Mammary microvascular endothelial cell (primary cell): Measurements from ENCODE around the gene CREBRF. TPM values are rescaled to one million over a fixed set of nuclear protein-coding genes. Genes with fewer than 3 reads are reported as not detected.

ENCODE experiments used
- total RNA-seq: library from RNA; depleted of rRNA; stranded (reverse); fragments of >200 nt; gene quantifications from 2 replicates; pipeline ENCODE4 v1.2.3, GENCODE V29; 2015

CREBRF gene, protein sequence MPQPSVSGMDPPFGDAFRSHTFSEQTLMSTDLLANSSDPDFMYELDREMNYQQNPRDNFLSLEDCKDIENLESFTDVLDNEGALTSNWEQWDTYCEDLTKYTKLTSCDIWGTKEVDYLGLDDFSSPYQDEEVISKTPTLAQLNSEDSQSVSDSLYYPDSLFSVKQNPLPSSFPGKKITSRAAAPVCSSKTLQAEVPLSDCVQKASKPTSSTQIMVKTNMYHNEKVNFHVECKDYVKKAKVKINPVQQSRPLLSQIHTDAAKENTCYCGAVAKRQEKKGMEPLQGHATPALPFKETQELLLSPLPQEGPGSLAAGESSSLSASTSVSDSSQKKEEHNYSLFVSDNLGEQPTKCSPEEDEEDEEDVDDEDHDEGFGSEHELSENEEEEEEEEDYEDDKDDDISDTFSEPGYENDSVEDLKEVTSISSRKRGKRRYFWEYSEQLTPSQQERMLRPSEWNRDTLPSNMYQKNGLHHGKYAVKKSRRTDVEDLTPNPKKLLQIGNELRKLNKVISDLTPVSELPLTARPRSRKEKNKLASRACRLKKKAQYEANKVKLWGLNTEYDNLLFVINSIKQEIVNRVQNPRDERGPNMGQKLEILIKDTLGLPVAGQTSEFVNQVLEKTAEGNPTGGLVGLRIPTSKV
- total RNA-seq = 6.8 and 7.2 TPM in 2 replicates

DNA sequence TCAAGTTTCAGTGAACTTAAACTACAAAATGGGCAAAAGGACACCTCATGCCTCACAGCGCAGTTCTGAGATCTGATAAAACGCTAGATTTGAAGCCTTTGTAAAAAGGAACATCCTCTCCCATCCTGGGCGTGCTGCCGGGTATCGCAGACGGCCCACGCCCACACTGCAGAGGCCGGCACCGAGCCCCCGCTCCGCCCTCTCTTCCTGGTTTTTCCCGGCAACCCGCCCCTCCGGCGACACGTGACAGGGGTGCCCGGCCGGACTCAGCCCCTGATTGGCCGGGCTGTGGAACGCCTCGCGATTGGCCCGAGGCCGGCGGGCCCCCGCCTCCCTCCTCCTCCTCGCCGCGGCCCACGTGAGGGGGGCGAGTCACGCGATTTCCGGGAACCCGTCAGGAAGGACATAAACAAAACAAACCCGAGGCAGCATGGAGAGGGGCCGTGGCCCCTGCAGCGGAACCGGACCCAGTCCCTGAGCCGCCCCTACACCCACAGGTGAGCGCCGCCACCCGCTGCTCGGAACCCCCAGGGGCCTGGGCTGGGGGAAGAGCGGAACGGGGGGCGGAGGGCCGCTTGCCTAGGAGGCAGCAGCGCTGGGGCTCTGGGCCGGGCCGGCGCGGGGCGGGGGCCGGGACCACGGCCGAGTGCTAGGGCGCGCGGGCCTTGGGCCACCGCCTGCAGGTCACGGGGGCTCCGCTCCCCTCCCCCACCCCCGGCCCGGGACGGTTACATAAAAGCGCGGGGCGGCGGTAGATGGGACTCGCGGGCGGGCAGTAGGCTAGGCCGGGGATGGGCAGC, at the start of gene CREBRF:
TSS of gene CREBRF (plus strand) at position 370 of the 800 bp plus-strand sequence. CDS start 24,424 bp downstream, outside the sequence.

GRCh38 chr5:173144200-173145176, 88.3 kb downstream of the CREBRF start, which contains the start of gene BNIP1:
TSS of gene BNIP1 (plus strand) at chr5:173144531. CDS start at chr5:173144546, 15 bp downstream.

Other genes with a start within 250 kb of the CREBRF start
- 105 and 127 TPM in 2 replicates for gene ERGIC1, start 222.1 kb upstream of the CREBRF start, total RNA-seq
- 67.3 and 98.3 TPM in 2 replicates for gene RPL26L1, start 96.9 kb upstream of the CREBRF start, total RNA-seq
- 206 and 234 TPM in 2 replicates for gene ATP6V0E1, start 72.6 kb upstream of the CREBRF start, total RNA-seq
- gene BNIP1, start 88.2 kb downstream of the CREBRF start, total RNA-seq = 11.4 and 19.6 TPM in 2 replicates
- gene NKX2-5, start 178.9 kb downstream of the CREBRF start, total RNA-seq = 0.15 and 1.8 TPM in 2 replicates